Chondrocyte (in vitro differentiated cells): ENCODE data around the gene KDR. TPM values are rescaled to one million over a fixed set of nuclear protein-coding genes. Genes with fewer than 3 reads are reported as not detected.

Experiments
- DNase-seq: peaks from one replicate; pipeline ENCODE4 v3.0.0; 2021; ENCODE audit warnings: mixed read lengths, low spot score
- H3K27ac Mint-ChIP-seq: one replicate; pipeline ENCODE4 v1.8.0; 2021; ENCODE audit warnings: mild to moderate bottlenecking, moderate library complexity, mixed read lengths; ENCODE audit not compliant: unreplicated experiment
- H3K27me3 Mint-ChIP-seq: 2 replicates; pipeline ENCODE4 v1.8.0; 2021; ENCODE audit warnings: low read depth, mixed read lengths
- H3K36me3 Mint-ChIP-seq: 2 replicates; pipeline ENCODE4 v1.8.0; 2021; ENCODE audit warnings: low read depth, mixed read lengths
- H3K4me1 Mint-ChIP-seq: 2 replicates; pipeline ENCODE4 v1.8.0; 2021; ENCODE audit warnings: low read depth, mild to moderate bottlenecking, mixed read lengths
- H3K4me3 Mint-ChIP-seq: one replicate; pipeline ENCODE4 v1.8.0; 2021; ENCODE audit warnings: mild to moderate bottlenecking, moderate library complexity, mixed read lengths; ENCODE audit not compliant: unreplicated experiment
- H3K9me3 Mint-ChIP-seq: 2 replicates; pipeline ENCODE4 v1.8.0; 2021; ENCODE audit warnings: low read depth, mixed read lengths
- long read RNA-seq: library from polyadenylated mRNA; stranded (forward); transcript quantifications from one replicate; pipeline ENCODE4 v2.0.0, GENCODE V29; 2021
- total RNA-seq: library from RNA; stranded (reverse); gene quantifications from 3 replicates; pipeline ENCODE4 v1.2.1, GENCODE V29; 2021
- TF ChIP-seq, protein P1 (sequence below): fragments of 200-600 bp; sonication (generic); IDR thresholded peaks from 2 replicates; pipeline ENCODE4 v1.5.0; 2021; ENCODE audit warnings: antibody characterized with exemption, mild to moderate bottlenecking, moderate library complexity

Gene KDR
- 0.67 to 8.6 TPM (median 0.77 TPM) in 3 replicates for total RNA-seq
- long read RNA-seq, result 0 reads

DNA sequence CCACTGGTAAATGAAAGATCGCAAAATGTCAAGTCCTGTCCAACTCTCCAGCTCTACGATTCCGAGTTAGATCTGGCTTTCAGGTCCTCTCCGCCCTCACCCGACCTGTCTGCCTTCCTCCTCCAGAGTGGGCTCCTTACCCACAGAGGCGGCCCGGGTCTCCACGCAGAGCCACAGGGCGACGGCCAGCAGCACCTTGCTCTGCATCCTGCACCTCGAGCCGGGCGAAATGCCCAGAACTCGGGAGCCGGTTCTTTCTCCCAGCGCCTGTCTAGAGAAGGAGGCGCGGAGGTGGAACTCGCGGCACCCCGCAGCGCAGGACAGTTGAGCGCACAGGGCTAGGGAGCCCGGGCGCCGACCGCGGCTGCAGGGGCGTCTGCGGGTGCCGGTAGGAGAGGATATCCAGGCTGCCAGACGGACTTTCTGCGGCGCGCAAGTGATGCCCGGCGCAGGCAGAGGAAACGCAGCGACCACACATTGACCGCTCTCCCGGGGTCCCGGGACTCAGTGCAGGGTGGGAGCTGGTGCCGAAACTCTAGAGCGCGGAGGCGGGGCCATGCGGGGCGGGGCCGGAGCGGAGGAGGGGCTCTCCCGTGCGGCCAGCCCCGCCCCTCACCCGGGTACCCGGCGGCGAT lies at the start of gene KDR:
KDR (minus strand) TSS at position 509 of the 635 bp plus-strand sequence; CDS start at position 207, 302 bp downstream.
- TF ChIP-seq, protein P1, sequence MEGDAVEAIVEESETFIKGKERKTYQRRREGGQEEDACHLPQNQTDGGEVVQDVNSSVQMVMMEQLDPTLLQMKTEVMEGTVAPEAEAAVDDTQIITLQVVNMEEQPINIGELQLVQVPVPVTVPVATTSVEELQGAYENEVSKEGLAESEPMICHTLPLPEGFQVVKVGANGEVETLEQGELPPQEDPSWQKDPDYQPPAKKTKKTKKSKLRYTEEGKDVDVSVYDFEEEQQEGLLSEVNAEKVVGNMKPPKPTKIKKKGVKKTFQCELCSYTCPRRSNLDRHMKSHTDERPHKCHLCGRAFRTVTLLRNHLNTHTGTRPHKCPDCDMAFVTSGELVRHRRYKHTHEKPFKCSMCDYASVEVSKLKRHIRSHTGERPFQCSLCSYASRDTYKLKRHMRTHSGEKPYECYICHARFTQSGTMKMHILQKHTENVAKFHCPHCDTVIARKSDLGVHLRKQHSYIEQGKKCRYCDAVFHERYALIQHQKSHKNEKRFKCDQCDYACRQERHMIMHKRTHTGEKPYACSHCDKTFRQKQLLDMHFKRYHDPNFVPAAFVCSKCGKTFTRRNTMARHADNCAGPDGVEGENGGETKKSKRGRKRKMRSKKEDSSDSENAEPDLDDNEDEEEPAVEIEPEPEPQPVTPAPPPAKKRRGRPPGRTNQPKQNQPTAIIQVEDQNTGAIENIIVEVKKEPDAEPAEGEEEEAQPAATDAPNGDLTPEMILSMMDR, result no peak
- Mint-ChIP-seq H3K36me3 (peaks cover 4% of the 10 kb centered on the region), H3K27me3 (peaks cover 49% of the 10 kb centered on the region), H3K27ac (no peak within 1 kb of the TSS), H3K9me3 (no peaks in the 10 kb centered on the region), H3K4me3 (peak within 1 kb of the TSS; percentile 83), H3K4me1 (peaks cover 25% of the 10 kb centered on the region)
- DNase-seq, result peak; percentile 79

GRCh38 chr4:55173580-55173979 lies 48.2 kb upstream of the KDR start:
- Mint-ChIP-seq H3K9me3 (no peaks in the 10 kb centered on the region), H3K4me1 (peaks cover 20% of the 10 kb centered on the region), H3K27ac (no peak overlapping the region), H3K4me3 (no peak overlapping the region), H3K27me3 (peaks cover 3% of the 10 kb centered on the region), H3K36me3 (peaks cover 2% of the 10 kb centered on the region)
- TF ChIP-seq, protein P1, result no peak
- no peak for DNase-seq

- TF ChIP-seq, protein P1, result no peak
- Mint-ChIP-seq H3K27ac (no peak overlapping the region), H3K4me1 (peaks cover 20% of the 10 kb centered on the region), H3K27me3 (peaks cover 5% of the 10 kb centered on the region), H3K36me3 (peaks cover 3% of the 10 kb centered on the region), H3K4me3 (no peak overlapping the region), H3K9me3 (no peaks in the 10 kb centered on the region)
- DNase-seq, result no peak
Measured at GRCh38 chr4:55172694-55173287, 47.4 kb upstream of the KDR start.

DNA sequence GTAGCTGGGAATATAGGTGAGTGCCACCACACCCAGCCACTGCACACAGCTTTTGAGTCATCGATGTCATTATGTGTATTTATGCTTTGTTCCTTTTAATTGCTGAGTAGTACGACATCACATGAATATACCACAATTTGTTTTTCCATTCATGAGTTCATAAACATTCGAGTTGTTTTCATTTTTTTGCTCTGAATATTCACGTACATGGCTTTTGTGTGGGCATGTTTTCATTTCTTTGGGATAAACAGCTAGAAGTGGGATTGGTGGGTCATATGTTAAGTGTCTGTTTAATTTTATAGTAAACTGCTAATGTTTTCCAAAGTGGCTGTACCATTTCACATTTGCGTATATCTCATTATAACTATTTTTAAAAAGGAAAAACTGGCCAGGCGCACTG lies 45.1 kb upstream of the KDR start:
- H3K27me3 Mint-ChIP-seq, result peaks cover 10% of the 10 kb centered on the region
- H3K36me3 Mint-ChIP-seq, result peaks cover 6% of the 10 kb centered on the region
- H3K9me3 Mint-ChIP-seq, result peaks cover 9% of the 10 kb centered on the region
- H3K4me1 Mint-ChIP-seq, result peaks cover 8% of the 10 kb centered on the region
- DNase-seq, result no peak
- H3K4me3 Mint-ChIP-seq, result no peak overlapping the region
- no peak overlapping the region for H3K27ac Mint-ChIP-seq
- TF ChIP-seq, protein P1, result no peak

DNA sequence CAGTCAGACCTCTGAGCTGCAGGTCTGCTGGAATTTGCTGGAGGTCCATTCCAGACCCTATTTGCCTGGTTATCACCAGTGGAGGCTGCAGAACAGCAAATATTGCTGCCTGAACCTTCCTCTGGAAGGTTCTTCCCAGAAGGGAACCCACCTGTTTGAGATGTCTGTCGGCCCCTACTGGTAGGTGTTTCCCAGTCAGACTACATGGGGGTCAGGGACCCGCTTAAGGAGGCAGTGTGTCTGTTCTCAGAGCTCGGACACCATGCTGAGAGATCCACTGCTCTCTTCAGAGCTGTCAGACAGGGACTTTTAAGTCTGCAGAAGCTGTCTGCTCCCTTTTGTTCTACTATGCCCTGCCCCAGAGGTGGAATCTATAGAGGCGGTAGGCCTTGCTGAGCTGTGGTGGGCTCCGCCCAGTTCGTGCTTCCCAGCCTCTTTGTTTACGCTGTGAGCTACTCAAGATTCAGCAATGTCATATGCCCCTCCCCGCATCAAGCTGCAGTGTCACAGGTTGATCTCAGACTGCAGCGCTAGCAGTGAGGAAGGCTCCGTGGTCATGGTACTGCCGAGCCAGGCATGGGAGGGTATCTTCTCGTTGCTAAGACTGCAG lies 44.1 kb upstream of the KDR start:
- H3K27ac Mint-ChIP-seq, result no peak overlapping the region
- H3K27me3 Mint-ChIP-seq, result peaks cover 10% of the 10 kb centered on the region
- no peak for DNase-seq
- peaks cover 6% of the 10 kb centered on the region for H3K4me1 Mint-ChIP-seq
- H3K9me3 Mint-ChIP-seq, result peaks cover 10% of the 10 kb centered on the region
- H3K36me3 Mint-ChIP-seq, result peaks cover 7% of the 10 kb centered on the region
- TF ChIP-seq, protein P1, result no peak
- H3K4me3 Mint-ChIP-seq, result no peak overlapping the region
